Mesenchymal stem cell (in vitro differentiated cells and primary cell): Measurements from ENCODE around the gene SP9.
A peak's percentile ranks its signal among the peaks of the same experiment; 100 is the strongest.

Experiments used
- DNase-seq: peaks from one replicate; pipeline ENCODE4 v3.0.0-alpha.2; 2013
- H2AFZ ChIP-seq: one replicate; pipeline ENCODE4 v1.6.1; 2013; ENCODE audit warnings: low read depth, mild to moderate bottlenecking, control low read depth, inconsistent platforms, low read length, moderate library complexity
- H2AK5ac ChIP-seq: 2 replicates; pipeline ENCODE4 v1.6.1; 2013; ENCODE audit warnings: low read length, moderate library complexity, mild to moderate bottlenecking, inconsistent platforms; ENCODE audit not compliant: severe bottlenecking
- H2BK120ac ChIP-seq: one replicate; pipeline ENCODE4 v1.6.1; 2013; ENCODE audit warnings: low read depth, mild to moderate bottlenecking, inconsistent platforms, low read length, moderate library complexity
- H2BK12ac ChIP-seq, 2 experiments: one replicate each; pipeline ENCODE4 v1.6.1; 2013; ENCODE audit warnings: inconsistent platforms in 2 of 2, low read length in 2 of 2, mild to moderate bottlenecking in 2 of 2, moderate library complexity in 2 of 2, control low read depth in 1 of 2
- H2BK15ac ChIP-seq: one replicate; pipeline ENCODE4 v1.6.1; 2013; ENCODE audit warnings: mild to moderate bottlenecking, low read depth, inconsistent platforms; ENCODE audit not compliant: poor library complexity, severe bottlenecking
- H2BK5ac ChIP-seq: 2 replicates; pipeline ENCODE4 v1.6.1; 2013; ENCODE audit warnings: low read depth, mild to moderate bottlenecking, low read length, control low read depth, inconsistent platforms; ENCODE audit not compliant: poor library complexity, severe bottlenecking
- H3K14ac ChIP-seq, 2 experiments: one replicate each; pipeline ENCODE4 v1.6.1; 2013; ENCODE audit warnings: inconsistent platforms in 2 of 2, low read length in 2 of 2, control low read depth in 1 of 2, mild to moderate bottlenecking in 1 of 2, moderate library complexity in 1 of 2
- H3K18ac ChIP-seq, 2 experiments: one replicate each; pipeline ENCODE4 v1.6.1; 2013; ENCODE audit warnings: inconsistent platforms in 2 of 2, low read length in 2 of 2, control low read depth in 1 of 2, low read depth in 1 of 2, mild to moderate bottlenecking in 1 of 2
- H3K23ac ChIP-seq, 2 experiments: one replicate each; pipeline ENCODE4 v1.6.1; 2013; ENCODE audit warnings: inconsistent platforms in 2 of 2, low read length in 2 of 2, mild to moderate bottlenecking in 2 of 2, moderate library complexity in 2 of 2, control low read depth in 1 of 2
- H3K27ac ChIP-seq: 2 replicates; pipeline ENCODE4 v1.5.1; 2013; ENCODE audit warnings: mild to moderate bottlenecking, moderate library complexity, low read length, control low read depth, inconsistent platforms; ENCODE audit not compliant: poor library complexity, severe bottlenecking
- H3K27me3 ChIP-seq, 2 experiments: 2 replicates each; pipeline versions ENCODE4 v1.6.1 to v1.7.0; 2013; ENCODE audit warnings: low read length in 2 of 2, mild to moderate bottlenecking in 2 of 2, moderate library complexity in 2 of 2, control low read depth in 1 of 2, inconsistent platforms in 1 of 2; ENCODE audit not compliant: control insufficient read depth in 1 of 2, insufficient read depth in 1 of 2
- H3K36me3 ChIP-seq, 2 experiments: 2 replicates each; pipeline versions ENCODE4 v1.6.1 to v1.7.0; 2013; ENCODE audit warnings: low read length in 2 of 2, control low read depth in 1 of 2, inconsistent platforms in 1 of 2, low read depth in 1 of 2, mild to moderate bottlenecking in 1 of 2; ENCODE audit not compliant: insufficient read depth in 2 of 2, control insufficient read depth in 1 of 2
- H3K4ac ChIP-seq, 2 experiments: one replicate each; pipeline ENCODE4 v1.6.1; 2013; ENCODE audit warnings: inconsistent platforms in 2 of 2, low read length in 2 of 2, mild to moderate bottlenecking in 2 of 2, moderate library complexity in 2 of 2, control low read depth in 1 of 2, low read depth in 1 of 2
- H3K4me1 ChIP-seq: 2 replicates; pipeline ENCODE4 v1.6.1; 2013; ENCODE audit warnings: low read depth, low read length, control low read depth; ENCODE audit not compliant: control insufficient read depth, insufficient read depth
- H3K4me2 ChIP-seq: 2 replicates; pipeline ENCODE4 v1.6.1; 2013; ENCODE audit warnings: low read length, mild to moderate bottlenecking, inconsistent platforms; ENCODE audit not compliant: poor library complexity, severe bottlenecking
- H3K4me3 ChIP-seq, 2 experiments: 2 replicates each; pipeline versions ENCODE4 v1.5.1 to v1.7.0; 2013; ENCODE audit warnings: low read length in 2 of 2, mild to moderate bottlenecking in 2 of 2, control low read depth in 1 of 2, low read depth in 1 of 2; ENCODE audit not compliant: insufficient read depth in 1 of 2
- H3K79me1 ChIP-seq: replicated peaks from 2 replicates; pipeline ENCODE4 v1.6.1; 2013; ENCODE audit warnings: mild to moderate bottlenecking, control low read depth, low read length, inconsistent platforms; ENCODE audit not compliant: poor library complexity, severe bottlenecking
- H3K9ac ChIP-seq: 2 replicates; pipeline ENCODE4 v1.7.0; 2013; ENCODE audit warnings: mild to moderate bottlenecking, low read length, moderate library complexity
- H3K9me3 ChIP-seq: 2 replicates; pipeline ENCODE4 v1.7.0; 2013; ENCODE audit warnings: mild to moderate bottlenecking, low read length; ENCODE audit not compliant: control insufficient read depth
- H4K8ac ChIP-seq: one replicate; pipeline ENCODE4 v1.6.1; 2013; ENCODE audit warnings: inconsistent platforms, mild to moderate bottlenecking, low read length, moderate library complexity
- H4K91ac ChIP-seq: one replicate; pipeline ENCODE4 v1.6.1; 2013; ENCODE audit warnings: mild to moderate bottlenecking, low read length, inconsistent platforms
- WGBS: methylation state at CpG from one replicate; pipeline ENCODE4 v1.1.7; 2013; ENCODE audit warnings: mixed read lengths; 5-methylcytosine and 5-hydroxymethylcytosine counted together

Gene SP9

DNA sequence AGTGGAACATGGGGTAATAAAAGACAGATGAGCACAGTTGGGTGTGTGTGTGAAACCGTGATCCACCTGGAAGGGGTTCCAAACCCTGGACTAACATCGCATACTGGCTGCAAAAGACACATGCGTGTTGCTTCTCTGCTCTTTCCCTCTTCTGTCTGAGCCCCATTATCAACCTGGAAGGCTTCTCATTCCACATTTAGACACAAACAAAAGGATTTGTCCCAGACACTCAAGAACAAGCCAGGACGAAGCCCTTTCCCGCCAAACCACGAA, 7.0 kb upstream of the SP9 start:
- Histone ChIP-seq H3K14ac (no peak overlapping the region), H3K4me3 (peak overlapping the region in 1 of 2 experiments; percentile 48), H4K8ac (no peak overlapping the region), H3K79me1 (no peaks in the 10 kb centered on the region), H3K27me3 (peaks cover 61 to 66% of the 10 kb centered on the region in 2 experiments), H3K27ac (no peak overlapping the region), H3K9ac (no peak overlapping the region), H3K4me2 (no peak overlapping the region), H3K4me1 (peaks cover 23% of the 10 kb centered on the region), H2BK15ac (no peak overlapping the region), H2BK120ac (no peak overlapping the region), H2AFZ (no peak overlapping the region), H2BK12ac (no peak overlapping the region), H3K4ac (no peak overlapping the region), H3K36me3 (no peaks in the 10 kb centered on the region), H4K91ac (no peak overlapping the region), H2AK5ac (no peak overlapping the region), H2BK5ac (no peak overlapping the region), H3K23ac (no peak overlapping the region), H3K9me3 (no peaks in the 10 kb centered on the region), H3K18ac (no peak overlapping the region)
- 24% methylated on average over 6 of the region's 6 CpGs for WGBS
- peak; percentile 1 for DNase-seq

DNA sequence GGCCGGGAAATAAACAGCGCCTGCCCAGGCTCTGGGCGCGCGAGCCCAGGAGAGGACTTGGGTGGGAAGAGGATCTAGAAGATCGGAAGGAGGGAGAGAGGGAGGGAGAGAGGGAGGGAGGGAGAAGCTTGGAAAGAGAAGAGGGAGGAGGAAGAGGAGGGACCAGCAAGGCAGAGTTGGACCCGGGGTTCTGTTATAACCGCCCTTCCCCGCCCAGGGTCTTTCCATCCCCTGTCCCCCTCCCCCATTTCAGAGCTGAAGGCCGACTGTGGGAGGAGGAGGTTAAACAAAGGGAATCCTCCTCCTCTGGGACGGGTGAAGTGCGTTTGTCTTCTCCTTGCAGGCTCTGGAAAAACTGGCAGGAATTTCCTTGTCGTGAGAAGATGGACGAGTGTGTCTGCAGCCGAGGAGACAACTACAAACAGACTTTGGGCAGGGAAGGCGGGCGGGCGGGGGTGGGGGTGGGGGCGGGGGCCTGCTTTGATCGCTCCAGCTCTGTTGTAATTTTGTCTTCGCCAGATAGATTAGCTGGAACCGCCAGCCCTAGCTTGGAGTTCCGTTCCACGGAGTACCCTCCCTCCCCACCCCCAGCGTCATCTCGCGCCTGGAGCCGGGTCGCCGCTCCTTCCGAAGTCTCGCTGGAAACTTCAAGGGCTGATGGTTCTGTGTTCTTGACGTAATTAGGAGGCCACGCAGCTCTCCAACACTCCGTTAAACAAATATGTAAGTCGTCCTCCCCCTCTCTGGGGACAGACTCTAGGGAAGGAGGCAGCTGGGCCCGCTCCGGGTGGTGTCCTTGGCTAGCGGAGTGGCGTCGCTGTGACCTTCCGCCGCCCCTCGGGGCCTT, 6.4 kb upstream of the SP9 start:
- Histone ChIP-seq H2BK12ac (no peak overlapping the region), H2BK5ac (no peak overlapping the region), H3K27ac (no peak overlapping the region), H3K27me3 (peaks cover 67 to 71% of the 10 kb centered on the region in 2 experiments), H3K9ac (peak overlapping the region; percentile 49), H4K8ac (no peak overlapping the region), H2BK15ac (no peak overlapping the region), H3K4me3 (peak overlapping the region in 1 of 2 experiments; percentile 67), H3K4me1 (peaks cover 26% of the 10 kb centered on the region), H2AFZ (no peak overlapping the region), H3K9me3 (no peaks in the 10 kb centered on the region), H3K36me3 (no peaks in the 10 kb centered on the region), H3K4me2 (peak overlapping the region; percentile 34), H3K79me1 (no peaks in the 10 kb centered on the region), H2AK5ac (no peak overlapping the region), H2BK120ac (no peak overlapping the region), H3K14ac (no peak overlapping the region), H3K23ac (peak overlapping the region in 1 of 2 experiments; percentile 17), H4K91ac (no peak overlapping the region), H3K18ac (no peak overlapping the region), H3K4ac (no peak overlapping the region)
- DNase-seq = peak; percentile 45
- 5% methylated on average over 24 of the region's 44 CpGs for WGBS

DNA sequence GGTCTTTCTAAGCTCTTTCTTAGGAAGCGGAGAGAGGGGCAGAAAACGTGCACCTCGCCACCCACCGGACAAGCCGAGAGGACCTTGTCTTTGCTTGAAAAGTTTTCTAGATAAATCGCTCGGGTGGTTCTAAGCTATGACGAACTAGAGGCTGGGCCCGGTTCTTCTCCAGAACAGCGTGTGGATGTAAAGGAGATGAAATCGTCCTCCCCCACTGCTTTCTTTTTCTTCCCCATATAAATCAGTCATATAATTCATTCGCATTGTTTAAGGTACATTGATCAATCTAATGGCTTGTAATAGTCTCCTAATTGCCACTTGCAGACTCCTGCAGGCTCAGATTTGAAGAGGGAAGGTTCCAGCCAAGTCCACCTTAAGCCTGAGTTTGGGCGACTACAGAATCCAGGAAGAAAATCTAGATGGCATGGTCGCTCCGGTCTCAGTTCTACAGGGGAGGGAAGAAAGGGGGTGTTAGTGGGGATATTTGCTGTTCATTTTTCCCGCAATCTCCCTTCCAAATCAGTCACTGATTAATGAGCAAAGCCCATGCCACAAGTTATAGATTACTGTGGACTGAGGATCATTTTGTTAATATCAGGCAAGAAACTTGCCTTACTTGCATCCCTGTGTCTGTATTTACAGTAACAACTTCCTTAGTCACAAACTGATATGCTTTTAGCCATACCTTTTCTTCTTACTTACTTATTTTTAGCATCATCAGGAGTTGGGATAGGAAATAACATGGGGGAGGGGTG, 5.6 kb upstream of the SP9 start:
- no peak overlapping the region for H2BK120ac ChIP-seq
- H3K14ac ChIP-seq = no peak overlapping the region
- no peaks in the 10 kb centered on the region for H3K36me3 ChIP-seq
- H2AFZ ChIP-seq = no peak overlapping the region
- no peak overlapping the region for H3K4ac ChIP-seq
- H4K91ac ChIP-seq = no peak overlapping the region
- H3K9me3 ChIP-seq = no peaks in the 10 kb centered on the region
- DNase-seq = no peak
- peaks cover 75 to 79% of the 10 kb centered on the region in 2 experiments for H3K27me3 ChIP-seq
- H3K23ac ChIP-seq = no peak overlapping the region
- no peak overlapping the region for H3K27ac ChIP-seq
- no peak overlapping the region for H2BK15ac ChIP-seq
- no peak overlapping the region for H2BK5ac ChIP-seq
- H3K18ac ChIP-seq = no peak overlapping the region
- peak overlapping the region; percentile 34 for H3K4me2 ChIP-seq
- H2BK12ac ChIP-seq = no peak overlapping the region
- peaks cover 33% of the 10 kb centered on the region for H3K4me1 ChIP-seq
- no peaks in the 10 kb centered on the region for H3K79me1 ChIP-seq
- peak overlapping the region in 1 of 2 experiments; percentile 67 for H3K4me3 ChIP-seq
- H2AK5ac ChIP-seq = no peak overlapping the region
- H4K8ac ChIP-seq = no peak overlapping the region
- WGBS = 26% methylated on average over 12 of the region's 16 CpGs
- peak overlapping the region; percentile 49 for H3K9ac ChIP-seq

DNA sequence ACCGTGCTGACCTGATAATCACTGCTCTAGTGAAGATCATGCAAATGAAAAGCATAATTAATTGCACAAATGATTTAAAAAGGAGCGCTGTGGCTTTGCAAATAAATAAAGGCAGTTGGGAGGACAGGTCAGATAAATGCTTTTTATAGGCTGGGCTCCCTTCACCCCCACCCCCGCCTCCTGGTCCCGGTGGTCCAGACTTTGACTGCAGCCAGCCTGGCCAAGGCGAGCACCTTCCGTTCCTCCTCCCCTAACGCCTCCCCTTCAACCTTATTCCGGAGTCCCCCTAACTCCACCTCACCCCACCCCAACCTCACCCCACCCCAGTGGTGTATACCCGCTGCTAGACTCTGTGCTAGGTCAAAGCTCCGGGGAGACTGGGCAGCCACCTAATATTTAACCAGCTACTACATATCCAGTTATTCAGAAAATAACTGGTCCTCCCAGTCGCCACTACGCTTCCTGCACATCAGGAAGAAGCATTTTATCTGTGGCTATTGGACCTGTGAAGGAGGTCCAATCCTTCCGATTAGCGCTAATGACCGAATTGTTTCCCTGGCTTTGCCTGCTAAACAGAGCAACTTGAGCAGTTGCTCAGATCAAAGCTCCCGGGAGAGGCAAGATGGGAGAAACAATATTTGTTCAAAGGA, 3.7 kb upstream of the SP9 start:
- Histone ChIP-seq H2BK5ac (no peak overlapping the region), H2BK120ac (no peak overlapping the region), H3K27me3 (peaks cover 92 to 98% of the 10 kb centered on the region in 2 experiments), H3K36me3 (no peaks in the 10 kb centered on the region), H3K18ac (no peak overlapping the region), H3K79me1 (no peaks in the 10 kb centered on the region), H3K4me2 (no peak overlapping the region), H3K9ac (no peak overlapping the region), H3K27ac (no peak overlapping the region), H4K8ac (no peak overlapping the region), H3K4ac (no peak overlapping the region), H2BK12ac (no peak overlapping the region), H2BK15ac (no peak overlapping the region), H3K4me3 (no peak overlapping the region), H3K23ac (no peak overlapping the region), H3K4me1 (peaks cover 45% of the 10 kb centered on the region), H3K14ac (no peak overlapping the region), H2AK5ac (no peak overlapping the region), H4K91ac (no peak overlapping the region), H3K9me3 (no peaks in the 10 kb centered on the region), H2AFZ (no peak overlapping the region)
- WGBS = 5% methylated on average over 14 of the region's 16 CpGs
- DNase-seq = peak; percentile 6
